ENCODE data around the gene CRCP. TPM values are rescaled to one million over a fixed set of nuclear protein-coding genes. Genes with fewer than 3 reads are reported as not detected.
"Not testable (repeated sequence)": the region's sequence is repeated elsewhere in the genome, so short reads cannot be mapped to it uniquely, and the experiment has no call there.

CRCP gene
- total RNA-seq, 6 experiments from 2014 or later: 17.2 to 38.0 (median 24.4) TPM

DNA sequence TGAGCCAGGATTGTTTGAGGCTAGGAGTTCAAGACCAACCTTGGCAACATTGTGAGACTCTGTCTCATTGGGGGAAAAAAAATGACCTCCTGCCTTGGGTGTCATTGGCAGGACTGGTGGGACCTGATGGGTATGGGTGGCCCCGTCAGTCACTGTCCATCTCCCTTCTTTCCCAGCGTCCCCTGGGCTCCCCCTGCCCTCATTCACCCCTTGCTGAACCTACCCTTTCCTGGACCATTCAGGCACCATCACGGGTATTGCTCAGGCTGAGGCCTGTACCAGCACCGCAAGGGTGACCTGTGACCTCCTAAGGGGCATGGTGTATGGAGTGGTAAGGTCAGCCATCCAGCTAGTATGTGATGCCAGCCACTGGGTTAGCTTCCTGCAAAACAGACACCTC lies 19.6 kb upstream of the CRCP start:
- H3K27me3 ChIP-seq: no peaks in the 10 kb centered on the region
- WGBS (ENCODE audit: insufficient coverage, low coverage, low lambda C conversion rate, missing lambda C conversion rate): no CpG with 5 or more reads among the region's 4 CpGs
- TF ChIP-seq, protein P1, sequence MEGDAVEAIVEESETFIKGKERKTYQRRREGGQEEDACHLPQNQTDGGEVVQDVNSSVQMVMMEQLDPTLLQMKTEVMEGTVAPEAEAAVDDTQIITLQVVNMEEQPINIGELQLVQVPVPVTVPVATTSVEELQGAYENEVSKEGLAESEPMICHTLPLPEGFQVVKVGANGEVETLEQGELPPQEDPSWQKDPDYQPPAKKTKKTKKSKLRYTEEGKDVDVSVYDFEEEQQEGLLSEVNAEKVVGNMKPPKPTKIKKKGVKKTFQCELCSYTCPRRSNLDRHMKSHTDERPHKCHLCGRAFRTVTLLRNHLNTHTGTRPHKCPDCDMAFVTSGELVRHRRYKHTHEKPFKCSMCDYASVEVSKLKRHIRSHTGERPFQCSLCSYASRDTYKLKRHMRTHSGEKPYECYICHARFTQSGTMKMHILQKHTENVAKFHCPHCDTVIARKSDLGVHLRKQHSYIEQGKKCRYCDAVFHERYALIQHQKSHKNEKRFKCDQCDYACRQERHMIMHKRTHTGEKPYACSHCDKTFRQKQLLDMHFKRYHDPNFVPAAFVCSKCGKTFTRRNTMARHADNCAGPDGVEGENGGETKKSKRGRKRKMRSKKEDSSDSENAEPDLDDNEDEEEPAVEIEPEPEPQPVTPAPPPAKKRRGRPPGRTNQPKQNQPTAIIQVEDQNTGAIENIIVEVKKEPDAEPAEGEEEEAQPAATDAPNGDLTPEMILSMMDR (IDR thresholded peaks at IDR 0.05): no peak
- no peak for TF ChIP-seq POLR2A (IDR thresholded peaks at IDR 0.05)
- DNase-seq (no peak), ATAC-seq (peak in 2 of 4 donors; percentile 19 to 22)
- no peaks in the 10 kb centered on the region for H3K4me1 ChIP-seq
- no peaks in the 10 kb centered on the region for H3K9me3 ChIP-seq
- H3K27ac ChIP-seq: no peak overlapping the region
- H3K36me3 ChIP-seq: peaks cover 0 to 47% (median 14%) of the 10 kb centered on the region in 4 donors
- intact Hi-C loops (cut with DNase I): no loop called here
- no peak overlapping the region for H3K4me3 ChIP-seq

DNA sequence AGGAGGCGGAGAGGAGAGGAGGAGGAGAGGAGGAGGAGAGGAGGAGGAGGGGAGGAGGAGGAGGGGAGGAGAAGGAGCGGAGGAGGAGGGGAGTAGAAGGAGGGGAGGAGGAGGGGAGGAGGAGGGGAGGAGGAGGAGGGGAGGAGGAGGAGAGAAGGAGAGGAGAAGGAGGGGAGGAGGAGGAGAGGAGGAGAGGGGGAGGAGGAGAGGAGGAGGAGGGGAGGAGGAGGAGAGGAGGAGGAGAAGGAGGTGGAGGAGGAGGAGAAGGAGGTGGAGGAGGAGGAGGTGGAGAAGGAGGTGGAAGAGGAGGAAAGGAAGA lies 15.5 kb upstream of the CRCP start:
- no peaks in the 10 kb centered on the region for H3K27me3 ChIP-seq
- intact Hi-C loops (cut with DNase I): no loop called here
- no peak overlapping the region for H3K4me3 ChIP-seq
- DNase-seq (no peak), ATAC-seq (no peak)
- peaks cover 0 to 5% (median 0%) of the 10 kb centered on the region in 4 donors for H3K4me1 ChIP-seq
- no peak overlapping the region for H3K27ac ChIP-seq
- peaks cover 0 to 8% (median 0%) of the 10 kb centered on the region in 4 donors for H3K36me3 ChIP-seq
- no peaks in the 10 kb centered on the region for H3K9me3 ChIP-seq
- WGBS (ENCODE audit: insufficient coverage, low coverage, low lambda C conversion rate, missing lambda C conversion rate): 74% methylated on average over 2 of the region's 2 CpGs
- no peak for TF ChIP-seq POLR2A (IDR thresholded peaks at IDR 0.05)
- TF ChIP-seq, protein P1 (IDR thresholded peaks at IDR 0.05): no peak

DNA sequence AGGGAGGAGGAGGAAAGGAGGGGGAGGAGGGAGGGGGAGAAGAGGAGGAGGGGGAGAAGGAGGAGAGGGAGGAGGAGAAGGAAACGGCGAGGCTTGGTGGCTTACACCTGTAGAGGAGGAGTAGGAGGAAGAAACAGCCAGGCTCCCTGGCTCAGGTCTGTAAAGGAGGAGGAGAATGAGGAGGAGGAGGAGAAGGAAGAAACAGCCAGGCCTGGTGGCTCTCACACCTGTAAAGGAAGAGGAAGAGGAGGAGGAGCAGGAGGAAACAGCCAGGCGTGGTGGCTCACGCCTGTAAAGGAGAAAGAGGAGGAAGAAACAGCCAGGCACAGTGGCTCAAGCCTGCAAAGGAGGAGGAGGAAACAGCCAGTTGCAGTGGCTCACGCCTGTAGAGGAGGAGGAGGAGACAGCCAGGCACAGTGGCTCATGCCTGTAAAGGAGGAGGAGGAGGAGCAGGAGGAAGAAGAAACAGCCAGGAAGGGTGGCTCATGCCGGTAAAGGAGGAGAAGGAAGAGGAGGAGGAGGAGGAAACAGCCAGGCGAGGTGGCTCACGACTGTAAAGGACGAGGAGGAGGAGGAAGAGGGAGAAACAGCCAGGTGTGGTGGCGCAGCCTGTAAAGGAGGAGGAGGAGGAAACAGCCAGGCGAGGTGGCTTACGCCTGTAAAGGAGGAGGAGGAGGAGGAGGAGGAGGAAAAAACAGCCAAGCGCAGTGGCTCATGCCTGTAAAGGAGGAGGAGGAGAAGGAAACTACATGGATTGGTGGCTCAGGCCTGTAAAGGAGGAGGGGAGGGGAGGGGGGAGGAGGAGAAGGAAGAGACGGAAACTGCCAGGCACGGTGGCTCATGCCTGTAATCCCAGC lies 14.9 kb upstream of the CRCP start:
- Histone ChIP-seq H3K9me3 (no peaks in the 10 kb centered on the region), H3K4me3 (no peak overlapping the region), H3K27me3 (no peaks in the 10 kb centered on the region), H3K27ac (peak overlapping the region; percentile 1 to 37 (median 22)), H3K36me3 (peaks cover 0 to 3% (median 0%) of the 10 kb centered on the region in 4 donors), H3K4me1 (peaks cover 0 to 6% (median 0%) of the 10 kb centered on the region in 4 donors)
- ATAC-seq (peak; percentile 65 to 80 (median 68)), DNase-seq (peak; percentile 47 to 62 (median 61))
- 10% methylated on average over 15 of the region's 15 CpGs for WGBS (ENCODE audit: insufficient coverage, low coverage, low lambda C conversion rate, missing lambda C conversion rate)
- peak; percentile 1 for TF ChIP-seq POLR2A (IDR thresholded peaks at IDR 0.05)
- TF ChIP-seq, protein P1 (IDR thresholded peaks at IDR 0.05): no peak
- intact Hi-C loops (cut with DNase I): no loop called here

DNA sequence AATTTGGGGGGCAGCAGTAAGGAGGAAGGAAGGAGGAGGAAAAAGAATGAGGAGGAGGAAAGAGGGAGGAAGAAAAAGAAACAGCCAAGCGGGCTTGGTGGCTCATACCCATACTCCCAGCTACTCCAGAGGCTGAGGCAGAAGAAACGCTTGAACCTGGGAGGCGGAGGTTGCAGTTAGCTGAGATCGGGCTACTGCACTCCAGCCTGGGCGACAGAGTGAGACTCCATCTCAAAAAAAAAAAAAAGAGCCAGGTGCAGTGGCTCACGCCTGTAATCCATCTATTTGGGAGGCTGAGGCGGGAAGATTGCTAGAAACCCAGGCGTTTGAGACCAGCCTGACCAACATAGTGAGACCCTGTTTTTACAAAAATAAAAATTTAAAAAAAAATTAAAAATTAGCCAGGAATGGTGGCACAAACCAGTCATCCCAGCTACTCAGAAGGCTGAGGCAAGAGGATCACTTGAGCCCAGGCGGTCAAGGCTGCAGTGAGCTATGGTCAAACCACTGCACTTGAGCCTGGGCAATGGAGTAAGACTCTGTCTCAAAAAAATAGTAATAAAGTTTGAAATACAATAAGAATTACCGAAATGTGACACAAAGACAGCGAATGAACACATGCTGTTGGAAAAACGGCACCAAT lies 14.1 kb upstream of the CRCP start:
- ATAC-seq: peak in 2 of 4 donors; percentile 2 to 3
- 74% methylated on average over 12 of the region's 12 CpGs for whole genome bisulfite sequencing (ENCODE audit: insufficient coverage, low coverage, low lambda C conversion rate, missing lambda C conversion rate)

DNA sequence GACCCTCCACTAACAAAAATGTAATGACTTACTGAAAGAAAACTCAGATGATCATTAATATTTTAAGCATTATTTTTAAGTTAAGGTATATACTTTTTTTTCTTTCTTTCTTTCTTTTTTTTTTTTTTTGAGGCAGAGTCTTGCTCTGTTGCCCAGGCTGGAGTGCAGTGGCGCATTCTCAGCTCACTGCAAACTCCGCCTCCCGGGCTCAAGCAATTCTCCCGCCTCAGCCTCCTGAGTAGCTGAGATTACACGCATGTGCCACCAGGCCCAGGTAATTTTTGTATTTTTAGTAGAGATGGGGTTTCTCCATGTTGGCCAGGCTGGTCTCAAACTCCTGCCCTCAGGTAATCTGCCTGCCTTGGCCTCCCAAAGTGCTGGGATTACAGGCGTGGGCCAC lies 12.5 kb upstream of the CRCP start:
- 81% methylated on average over 3 of the region's 6 CpGs for WGBS (ENCODE audit: insufficient coverage, low coverage, low lambda C conversion rate, missing lambda C conversion rate)
- ATAC-seq; H3K27me3 ChIP-seq; H3K9me3 ChIP-seq; H3K4me1 ChIP-seq; H3K36me3 ChIP-seq; DNase-seq; H3K27ac ChIP-seq; intact Hi-C loops (cut with DNase I); H3K4me3 ChIP-seq: not testable (repeated sequence)

More for the DNA sequence above, 14.1 kb upstream of the CRCP start:
- intact Hi-C loops (cut with DNase I): no loop called here
- H3K36me3 ChIP-seq: no peaks in the 10 kb centered on the region
- H3K27me3 ChIP-seq: no peaks in the 10 kb centered on the region
- no peaks in the 10 kb centered on the region for H3K9me3 ChIP-seq
- peaks cover 0 to 6% (median 0%) of the 10 kb centered on the region in 4 donors for H3K4me1 ChIP-seq
- DNase-seq: no peak
- TF ChIP-seq, protein P1 (IDR thresholded peaks at IDR 0.05): no peak
- TF ChIP-seq POLR2A (IDR thresholded peaks at IDR 0.05): no peak
- H3K27ac ChIP-seq: peak overlapping the region in 2 of 3 donors; percentile 22 to 37
- H3K4me3 ChIP-seq: no peak overlapping the region

DNA sequence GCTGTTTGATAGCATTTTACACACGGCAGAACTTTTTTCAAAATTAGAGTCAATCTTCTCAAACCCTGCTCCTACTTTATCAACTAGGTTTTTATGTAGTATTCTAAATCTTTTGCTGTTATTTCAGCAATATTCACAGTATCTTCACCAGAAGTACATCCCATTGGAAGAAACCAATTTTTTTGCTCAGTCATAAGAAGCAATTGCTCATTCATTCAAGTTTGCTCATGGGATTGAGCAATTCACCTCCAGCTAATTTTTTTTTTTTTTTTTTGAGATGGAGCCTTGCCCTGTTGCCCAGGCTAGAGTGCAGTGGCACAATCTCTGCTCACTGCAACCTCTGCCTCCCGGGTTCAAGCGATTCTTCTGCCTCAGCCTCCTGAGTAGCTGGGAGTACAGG lies 10.7 kb upstream of the CRCP start:
- H3K36me3 ChIP-seq; DNase-seq; H3K27ac ChIP-seq; H3K4me3 ChIP-seq; H3K4me1 ChIP-seq; H3K9me3 ChIP-seq; H3K27me3 ChIP-seq; intact Hi-C loops (cut with DNase I): not testable (repeated sequence)
- WGBS (ENCODE audit: insufficient coverage, low coverage, low lambda C conversion rate, missing lambda C conversion rate): 48% methylated on average over 3 of the region's 3 CpGs
- peak in 3 of 4 donors; percentile 17 to 29 (median 19) for ATAC-seq
